ENCODE measurements around the gene FAM120B. TPM values are rescaled to one million over a fixed set of nuclear protein-coding genes. Genes with fewer than 3 reads are reported as not detected.
"Not testable (repeated sequence)": the region's sequence is repeated elsewhere in the genome, so short reads cannot be mapped to it uniquely, and the experiment has no call there.

Gene FAM120B
- 11.1 and 11.3 TPM in 2 replicates for total RNA-seq (2014; rRNA removed; shearing (Covaris generic))
- 16.8 and 17.6 TPM in 2 replicates for polyA plus RNA-seq (2015; cell fraction: cytosol; rRNA removed)
- polyA plus RNA-seq (2015; cell fraction: nucleus; rRNA removed), result 27.6 and 28.2 TPM in 2 replicates

- in situ Hi-C loops (cut with HindIII; ENCODE audit: low pct_unique_long_range_greater_than_20kb, low sequenced_read_pairs), result no loop called here
These were observed at the start of gene FAM120B for GRCh38 chr6:170306324-170307079. TSS of gene FAM120B (plus strand) at chr6:170306758. CDS start at chr6:170317391, 10,633 bp downstream.

GRCh38 chr6:170257376-170257775 lies 49.2 kb upstream of the FAM120B start:
- DNase-seq (ENCODE audit: low read depth, low spot score), result no peak
- in situ Hi-C loops (cut with HindIII; ENCODE audit: low pct_unique_long_range_greater_than_20kb, low sequenced_read_pairs), result no loop called here

More at GRCh38 chr6:170306324-170307079, at the start of gene FAM120B:
- peak; percentile 93 for DNase-seq (ENCODE audit: low read depth, low spot score)

- in situ Hi-C loops (cut with HindIII; ENCODE audit: low pct_unique_long_range_greater_than_20kb, low sequenced_read_pairs), result no loop called here
- DNase-seq (ENCODE audit: low read depth, low spot score), result no peak
These were observed 48.2 kb upstream of the FAM120B start for GRCh38 chr6:170258407-170258806.

GRCh38 chr6:170259278-170259677 lies 47.3 kb upstream of the FAM120B start:
- in situ Hi-C loops (cut with HindIII; ENCODE audit: low pct_unique_long_range_greater_than_20kb, low sequenced_read_pairs), result no loop called here
- no peak for DNase-seq (ENCODE audit: low read depth, low spot score)

GRCh38 chr6:170260686-170261085 lies 45.9 kb upstream of the FAM120B start:
- in situ Hi-C loops (cut with HindIII; ENCODE audit: low pct_unique_long_range_greater_than_20kb, low sequenced_read_pairs), result no loop called here
- no peak for DNase-seq (ENCODE audit: low read depth, low spot score)

- in situ Hi-C loops (cut with HindIII; ENCODE audit: low pct_unique_long_range_greater_than_20kb, low sequenced_read_pairs), result no loop called here
These were observed 44.7 kb upstream of the FAM120B start for GRCh38 chr6:170261643-170262488.

GRCh38 chr6:170262489-170263088 lies 44.0 kb upstream of the FAM120B start:
- no peak for DNase-seq (ENCODE audit: low read depth, low spot score)
- in situ Hi-C loops (cut with HindIII; ENCODE audit: low pct_unique_long_range_greater_than_20kb, low sequenced_read_pairs), result no loop called here

More at GRCh38 chr6:170261643-170262488, 44.7 kb upstream of the FAM120B start:
- DNase-seq (ENCODE audit: low read depth, low spot score), result no peak

GRCh38 chr6:170263410-170263809 lies 43.1 kb upstream of the FAM120B start:
- no peak for DNase-seq (ENCODE audit: low read depth, low spot score)

GRCh38 chr6:170264086-170264485 lies 42.5 kb upstream of the FAM120B start:
- in situ Hi-C loops (cut with HindIII; ENCODE audit: low pct_unique_long_range_greater_than_20kb, low sequenced_read_pairs), result no loop called here
- DNase-seq (ENCODE audit: low read depth, low spot score), result no peak

More at GRCh38 chr6:170263410-170263809, 43.1 kb upstream of the FAM120B start:
- in situ Hi-C loops (cut with HindIII; ENCODE audit: low pct_unique_long_range_greater_than_20kb, low sequenced_read_pairs), result no loop called here

- in situ Hi-C loops (cut with HindIII; ENCODE audit: low pct_unique_long_range_greater_than_20kb, low sequenced_read_pairs); DNase-seq (ENCODE audit: low read depth, low spot score): not testable (repeated sequence)
These were observed 41.9 kb upstream of the FAM120B start for GRCh38 chr6:170264644-170265043.

GRCh38 chr6:170265655-170266054 lies 40.9 kb upstream of the FAM120B start:
- no peak for DNase-seq (ENCODE audit: low read depth, low spot score)
- in situ Hi-C loops (cut with HindIII; ENCODE audit: low pct_unique_long_range_greater_than_20kb, low sequenced_read_pairs), result no loop called here

GRCh38 chr6:170266061-170266825 lies 40.3 kb upstream of the FAM120B start:
- in situ Hi-C loops (cut with HindIII; ENCODE audit: low pct_unique_long_range_greater_than_20kb, low sequenced_read_pairs), result no loop called here
- no peak for DNase-seq (ENCODE audit: low read depth, low spot score)

- no peak for DNase-seq (ENCODE audit: low read depth, low spot score)
These were observed 38.9 kb upstream of the FAM120B start for GRCh38 chr6:170267688-170268087.

GRCh38 chr6:170268216-170269129 lies 38.1 kb upstream of the FAM120B start:
- in situ Hi-C loops (cut with HindIII; ENCODE audit: low pct_unique_long_range_greater_than_20kb, low sequenced_read_pairs), result no loop called here

More at GRCh38 chr6:170267688-170268087, 38.9 kb upstream of the FAM120B start:
- in situ Hi-C loops (cut with HindIII; ENCODE audit: low pct_unique_long_range_greater_than_20kb, low sequenced_read_pairs), result no loop called here

GRCh38 chr6:170269151-170269845 lies 37.3 kb upstream of the FAM120B start:
- in situ Hi-C loops (cut with HindIII; ENCODE audit: low pct_unique_long_range_greater_than_20kb, low sequenced_read_pairs), result no loop called here
- DNase-seq (ENCODE audit: low read depth, low spot score), result no peak

More at GRCh38 chr6:170268216-170269129, 38.1 kb upstream of the FAM120B start:
- no peak for DNase-seq (ENCODE audit: low read depth, low spot score)

Measured in SK-MEL-5 (cell line).